ENCODE results near the gene ANGPTL2.
"Not testable (repeated sequence)": the region's sequence is repeated elsewhere in the genome, so short reads cannot be mapped to it uniquely, and the experiment has no call there.

ANGPTL2 gene, protein sequence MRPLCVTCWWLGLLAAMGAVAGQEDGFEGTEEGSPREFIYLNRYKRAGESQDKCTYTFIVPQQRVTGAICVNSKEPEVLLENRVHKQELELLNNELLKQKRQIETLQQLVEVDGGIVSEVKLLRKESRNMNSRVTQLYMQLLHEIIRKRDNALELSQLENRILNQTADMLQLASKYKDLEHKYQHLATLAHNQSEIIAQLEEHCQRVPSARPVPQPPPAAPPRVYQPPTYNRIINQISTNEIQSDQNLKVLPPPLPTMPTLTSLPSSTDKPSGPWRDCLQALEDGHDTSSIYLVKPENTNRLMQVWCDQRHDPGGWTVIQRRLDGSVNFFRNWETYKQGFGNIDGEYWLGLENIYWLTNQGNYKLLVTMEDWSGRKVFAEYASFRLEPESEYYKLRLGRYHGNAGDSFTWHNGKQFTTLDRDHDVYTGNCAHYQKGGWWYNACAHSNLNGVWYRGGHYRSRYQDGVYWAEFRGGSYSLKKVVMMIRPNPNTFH

DNA sequence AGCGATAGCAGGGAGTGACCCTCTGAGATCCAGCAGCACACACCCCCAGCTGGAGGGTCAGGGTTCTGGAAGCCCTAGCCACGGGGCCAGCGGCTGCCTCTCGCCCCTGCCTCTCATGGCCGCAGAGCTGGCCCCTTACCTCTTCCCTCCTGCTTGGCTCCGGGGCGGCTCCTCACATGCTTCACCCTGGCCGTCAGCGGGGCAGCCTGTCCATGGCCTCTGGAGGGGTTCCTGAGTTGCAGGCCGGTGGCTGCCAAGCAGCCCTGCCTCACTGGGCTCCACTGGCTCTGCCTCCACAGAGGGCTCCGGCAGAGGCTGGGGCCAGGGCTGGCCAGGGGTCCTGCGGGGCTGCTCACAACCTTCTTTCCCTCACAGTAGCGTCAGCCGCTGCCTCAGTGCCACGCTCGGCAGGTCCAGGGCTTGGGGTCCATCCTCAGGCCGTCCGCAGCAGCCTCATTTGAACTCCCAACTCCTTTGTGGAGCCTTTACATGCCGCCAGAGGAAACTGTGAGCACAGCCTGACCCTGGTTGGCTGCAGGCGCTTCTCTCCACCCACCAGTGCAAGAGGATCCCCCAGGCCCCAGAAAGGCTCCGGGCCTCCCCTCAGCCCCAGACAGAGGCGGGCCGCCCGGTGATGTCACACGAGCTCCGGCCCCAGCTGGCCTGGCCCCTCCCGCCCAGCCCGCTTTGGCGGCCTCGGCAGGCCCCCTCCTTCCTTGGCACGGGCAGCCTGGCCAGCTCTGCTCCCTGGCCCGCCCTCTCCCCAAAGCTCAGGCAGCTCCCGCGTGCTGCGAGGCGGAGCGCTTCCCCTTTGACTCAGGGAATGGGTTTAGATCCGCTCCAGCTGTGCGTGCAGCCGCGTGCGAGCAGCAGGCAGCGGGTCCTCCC, at the start of gene ANGPTL2:
Gene ANGPTL2 (minus strand): TSS at position 460 of the 888 bp plus-strand sequence. CDS start 13,904 bp downstream, outside the sequence.
- no peak for DNase-seq

DNA sequence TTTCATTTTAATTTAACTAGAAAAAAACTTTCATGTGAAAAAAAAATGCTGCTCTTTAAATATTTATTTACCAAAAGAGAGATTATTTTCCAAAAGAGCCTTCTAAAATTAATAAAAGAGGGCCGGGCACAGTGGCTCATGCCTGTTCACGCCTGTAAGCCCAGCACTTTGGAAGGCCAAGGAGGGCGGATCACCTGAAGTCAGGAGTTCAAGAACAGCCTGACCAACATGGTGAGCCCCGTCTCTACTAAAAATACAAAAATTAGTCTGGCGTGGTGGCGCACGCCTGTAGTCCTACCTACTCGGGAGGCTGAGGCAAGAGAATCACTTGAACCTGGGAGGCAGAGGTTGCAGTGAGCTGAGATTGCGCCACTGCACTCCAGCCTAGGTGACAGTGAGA, 48.9 kb upstream of the ANGPTL2 start:
- DNase-seq: not testable (repeated sequence)

DNA sequence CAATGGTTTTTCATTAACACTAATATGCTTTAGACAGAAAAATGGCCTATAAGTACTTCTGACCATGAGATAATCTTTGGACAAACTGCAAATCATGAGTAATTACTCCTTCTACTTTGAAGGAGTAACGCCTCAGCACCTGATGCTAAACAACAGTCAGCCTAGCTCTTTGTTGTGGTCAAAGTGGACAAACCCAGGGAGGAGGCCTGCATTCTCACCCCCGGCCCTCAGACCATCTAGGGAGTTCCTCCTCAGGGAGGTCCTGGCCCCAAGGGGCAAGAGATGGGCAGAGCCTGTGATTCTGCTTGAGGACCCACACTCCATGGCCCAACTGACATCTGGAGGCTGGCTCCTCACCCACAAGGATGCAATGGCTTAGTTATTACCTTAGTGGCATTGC, 48.2 kb upstream of the ANGPTL2 start:
- DNase-seq: no peak

DNA sequence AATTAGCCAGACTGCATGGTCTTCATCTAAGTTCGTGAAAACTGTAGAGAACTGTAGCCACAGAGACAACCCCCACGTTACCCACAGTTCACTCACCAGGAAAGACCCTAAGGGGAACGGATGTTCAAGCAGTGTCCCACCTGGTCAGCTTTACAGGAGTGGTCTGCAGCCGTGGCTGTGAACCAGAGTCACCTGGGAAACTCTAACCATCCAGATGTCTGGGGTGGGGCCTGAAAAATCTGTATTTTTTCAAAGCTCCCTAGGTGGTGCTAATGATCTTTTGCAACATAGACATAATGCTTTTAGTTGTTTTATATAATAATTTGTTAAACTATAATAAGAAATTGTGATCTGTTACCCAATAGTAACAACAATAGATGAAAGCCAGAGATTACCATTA, 47.7 kb upstream of the ANGPTL2 start:
- no peak for DNase-seq

DNA sequence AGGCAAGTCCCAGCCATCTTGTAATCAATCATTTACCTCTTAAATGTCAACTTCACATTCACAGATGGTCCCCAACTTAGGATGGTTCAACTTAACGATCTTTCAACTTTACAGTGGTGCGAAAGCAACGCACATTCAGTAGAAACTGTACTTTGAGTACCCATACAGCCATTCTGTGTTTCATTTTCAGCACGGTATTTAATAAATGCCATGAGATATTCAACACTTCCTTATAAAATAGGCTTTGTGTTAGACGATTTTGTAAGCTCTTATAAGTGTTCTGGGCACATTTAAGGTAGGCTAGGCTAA, 47.1 kb upstream of the ANGPTL2 start:
- DNase-seq: no peak

DNA sequence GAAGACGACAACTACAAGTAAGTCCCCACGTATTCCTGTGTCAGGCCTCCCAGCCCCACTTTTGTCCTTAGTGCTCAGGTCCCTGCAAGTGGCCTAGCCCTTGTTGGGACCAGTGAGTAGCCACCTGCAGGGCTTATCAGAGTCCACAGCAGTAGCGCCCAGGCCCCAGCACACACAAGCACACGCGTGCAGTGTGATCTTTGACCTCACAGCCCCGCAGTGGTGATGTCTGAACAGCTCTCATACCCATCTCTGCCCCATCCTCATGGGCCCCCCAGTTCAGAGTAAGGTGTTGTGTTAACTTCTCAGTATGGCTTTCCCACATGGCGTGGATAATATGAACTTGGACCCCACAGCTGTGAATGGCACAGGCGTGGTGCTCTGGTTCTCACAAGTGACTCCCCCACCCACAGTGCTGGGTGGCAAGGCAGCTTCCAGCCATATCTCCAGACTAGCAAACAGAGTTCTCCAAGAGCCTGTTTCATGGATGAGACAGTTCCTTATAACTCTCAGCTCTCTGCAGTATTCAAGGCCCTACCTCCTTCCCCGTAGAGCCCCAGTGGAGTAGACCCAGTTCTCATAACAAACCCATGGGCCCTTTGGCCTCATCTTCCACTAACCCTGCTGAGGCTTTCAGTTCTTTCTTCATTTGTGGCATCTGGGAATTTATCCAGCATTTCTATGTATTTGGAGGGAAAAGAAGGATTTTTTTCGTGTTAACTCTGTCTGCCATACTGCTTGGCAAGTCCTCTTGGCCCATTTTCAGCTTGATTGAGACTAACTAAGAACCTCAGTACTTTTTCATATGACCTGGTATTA, 46.5 kb upstream of the ANGPTL2 start:
- DNase-seq: no peak

DNA sequence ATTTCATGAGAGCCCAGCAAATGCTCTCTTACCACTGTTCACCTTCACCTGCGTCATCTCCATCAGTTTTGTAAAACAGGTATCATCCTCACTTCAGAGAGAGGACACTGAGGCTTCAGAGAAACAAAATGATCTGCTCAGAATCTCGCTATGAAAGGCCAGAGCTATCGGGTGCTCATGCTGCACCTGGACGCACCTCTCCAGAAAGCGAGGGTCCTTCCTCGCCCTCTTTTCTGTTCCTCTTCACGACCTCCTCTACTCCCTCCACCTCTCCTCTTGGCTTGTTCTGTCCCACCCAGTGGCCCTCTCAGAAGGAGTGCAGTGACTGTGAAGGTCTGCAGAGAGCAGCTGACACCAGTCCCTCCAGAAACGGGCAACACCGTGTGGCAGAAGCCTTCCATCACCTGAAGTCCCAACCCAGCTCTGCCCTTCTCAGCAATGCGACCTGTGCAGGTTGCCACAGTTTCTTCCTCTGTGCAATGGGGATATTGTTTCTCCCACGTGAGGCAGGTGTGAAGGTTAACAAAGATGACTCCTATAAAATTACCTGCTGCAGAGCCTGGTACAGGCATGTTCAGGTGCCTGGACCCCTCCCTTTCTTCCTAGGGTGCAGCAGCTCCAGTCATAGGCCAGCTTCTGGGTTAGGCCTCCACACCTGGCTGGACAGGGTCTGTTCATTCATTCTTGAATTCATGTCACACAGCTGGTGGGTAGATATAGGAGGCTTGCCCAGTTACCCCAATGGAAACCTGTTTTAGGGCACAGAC, 45.3 kb upstream of the ANGPTL2 start:
- DNase-seq: no peak

DNA sequence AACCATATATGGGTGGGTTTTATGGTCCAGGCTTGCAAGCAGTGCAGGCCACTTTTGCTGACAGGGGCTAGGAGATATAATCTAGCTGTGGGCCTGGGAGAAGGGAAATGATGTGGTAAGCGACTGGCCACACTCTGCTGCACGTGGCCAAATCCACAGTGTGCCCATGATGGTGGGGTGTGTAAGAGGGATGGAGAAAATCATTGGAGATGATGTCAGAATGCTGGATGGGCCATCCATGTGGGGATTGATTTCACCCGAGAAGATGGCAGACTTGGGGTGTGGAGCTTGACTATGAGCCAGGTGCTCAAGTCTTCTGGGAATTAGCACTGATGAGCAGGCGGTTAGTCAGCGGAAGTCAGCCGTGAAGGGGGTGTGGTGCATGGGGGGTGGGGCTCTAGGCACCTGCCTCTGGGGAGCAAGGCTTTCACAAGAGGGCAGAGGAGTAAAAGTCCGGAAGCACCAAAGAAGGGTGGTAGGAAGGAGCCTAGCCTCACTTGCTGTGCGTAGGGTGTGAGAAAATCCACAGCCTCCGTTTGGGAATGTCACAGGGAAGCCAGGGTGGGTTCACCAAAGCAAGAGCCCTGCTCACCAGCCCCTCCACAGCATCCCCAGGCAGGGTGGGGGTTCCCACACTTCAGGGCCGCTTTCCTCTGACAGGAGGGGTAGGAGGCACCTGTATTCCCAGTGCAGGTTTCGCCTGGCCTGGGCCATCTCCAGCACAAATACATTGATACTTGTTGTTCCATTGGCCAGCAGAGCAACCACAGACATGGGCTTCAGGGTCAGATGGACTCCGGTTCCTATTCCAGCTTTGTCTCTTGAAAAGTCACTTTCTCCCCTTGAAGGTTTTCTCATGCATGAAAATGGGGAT, 44.5 kb upstream of the ANGPTL2 start:
- DNase-seq: peak in 1 of 2 donors; percentile 65

DNA sequence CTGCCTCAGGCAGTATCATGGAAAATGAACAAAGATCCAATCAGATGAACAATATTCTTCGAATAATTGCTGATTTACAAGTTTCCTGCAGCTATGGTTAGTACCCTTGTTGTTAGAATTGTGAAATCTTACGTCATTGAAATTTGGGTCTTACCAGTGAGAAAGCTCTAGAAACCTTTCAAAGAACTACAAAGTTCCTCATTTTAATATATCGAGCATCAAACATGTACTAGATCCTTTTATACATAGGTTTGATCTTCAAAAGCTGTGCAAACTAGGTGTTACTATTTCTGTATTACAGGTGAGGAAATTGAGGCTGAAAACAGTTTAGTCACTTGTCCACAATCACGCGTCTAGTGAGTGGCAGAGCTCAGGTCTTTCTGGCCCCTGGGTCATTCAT, 43.7 kb upstream of the ANGPTL2 start:
- no peak for DNase-seq

DNA sequence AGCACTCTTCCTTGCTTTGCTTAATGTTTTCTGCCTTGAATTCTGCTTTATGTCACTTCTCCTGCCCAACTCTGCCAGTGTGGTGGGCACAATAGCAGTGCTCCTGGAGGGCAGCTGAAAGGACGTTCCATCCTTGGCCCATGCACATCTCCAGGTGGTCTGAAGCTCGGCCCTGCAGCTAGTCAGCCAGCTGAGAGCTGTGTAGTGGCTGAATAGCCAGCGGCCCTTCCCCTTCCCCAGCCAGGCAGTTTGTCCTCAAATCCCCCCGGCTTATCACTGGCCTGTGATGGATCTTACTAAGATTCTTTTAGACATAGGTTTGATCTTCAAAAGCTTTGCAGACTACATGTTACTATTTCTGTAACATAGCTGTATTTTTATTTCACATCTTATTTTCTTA, 42.7 kb upstream of the ANGPTL2 start:
- no peak for DNase-seq

DNA sequence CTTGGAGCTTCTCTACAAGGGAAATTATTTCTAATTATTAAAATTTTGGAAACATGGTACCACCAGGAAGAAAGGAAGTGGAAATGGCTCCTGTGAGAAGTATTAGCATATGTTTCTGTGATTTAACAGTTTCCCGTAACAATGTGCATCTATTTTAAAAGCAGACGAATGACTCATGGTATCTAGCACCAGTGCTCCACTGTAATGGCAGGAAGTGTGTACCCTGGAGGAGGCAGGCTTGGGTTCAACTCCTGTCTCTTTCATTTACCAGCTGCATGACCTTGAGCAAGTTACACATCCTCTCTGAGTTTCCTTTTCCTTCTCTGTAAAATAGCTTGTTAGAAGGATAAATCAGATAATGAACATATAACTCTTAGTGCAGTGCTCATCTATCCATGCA, 41.0 kb upstream of the ANGPTL2 start:
- DNase-seq: no peak

DNA sequence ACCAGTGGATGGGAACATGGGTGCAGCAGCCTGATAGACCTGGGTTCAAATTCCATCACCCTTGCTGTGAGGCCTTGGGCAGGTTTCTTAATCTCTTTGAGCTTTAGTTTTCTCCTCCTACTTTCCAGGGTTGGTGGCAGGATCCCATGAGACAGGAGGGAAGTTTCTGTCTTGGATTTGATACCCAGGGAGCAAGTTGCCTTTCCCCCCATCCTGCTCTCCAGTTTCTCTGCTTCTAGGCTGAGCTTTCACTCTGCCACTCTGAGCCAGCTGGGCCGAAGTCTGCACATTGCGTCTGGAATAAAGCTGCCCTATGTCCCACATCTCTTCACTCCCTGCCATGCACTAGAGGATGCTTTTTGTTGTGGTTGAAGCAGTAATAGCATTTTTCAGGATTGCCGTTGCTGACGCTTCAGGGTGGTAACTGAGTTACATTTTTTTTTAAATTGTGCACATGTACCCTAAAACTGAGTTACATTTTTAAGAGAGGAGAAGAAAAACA, 40.5 kb upstream of the ANGPTL2 start:
- no peak for DNase-seq

DNA sequence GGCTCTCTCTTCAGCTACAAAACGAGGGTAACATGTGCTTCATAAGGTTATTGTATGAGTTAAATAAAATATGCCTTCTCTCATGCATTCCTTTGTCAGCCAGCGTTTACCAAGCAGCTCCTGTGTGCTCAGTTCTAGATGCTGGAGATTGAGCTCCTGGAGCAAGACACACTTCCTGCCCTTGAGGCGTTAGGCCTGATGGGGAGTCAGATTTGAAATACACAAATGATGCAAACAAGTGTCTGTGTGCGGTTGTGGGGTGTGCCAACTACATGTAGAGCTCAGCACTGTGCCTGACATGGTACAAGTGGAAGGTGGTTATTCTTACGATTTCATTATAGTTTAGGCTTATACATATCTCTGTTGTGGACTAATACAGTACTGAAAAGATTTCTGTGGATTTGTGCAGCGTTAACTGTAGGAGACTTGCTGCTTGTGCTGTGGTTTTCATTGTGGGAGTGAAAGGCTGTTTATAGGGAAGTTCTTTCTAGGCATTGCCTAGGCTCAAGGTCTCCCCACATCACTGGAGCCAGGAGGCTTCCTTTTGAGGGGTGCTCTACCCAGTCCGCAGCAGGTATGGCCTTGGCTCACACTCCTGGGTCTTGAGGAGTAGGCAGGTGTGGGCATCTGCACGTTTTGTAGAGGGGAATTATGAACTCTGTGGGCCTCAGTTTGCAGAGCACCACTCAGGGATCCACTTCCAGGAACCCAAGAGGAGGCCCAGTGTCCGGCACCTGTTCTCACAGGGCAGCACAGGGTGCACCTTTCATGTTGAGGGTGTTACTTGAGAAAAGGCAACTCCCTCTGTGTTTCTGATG, 39.8 kb upstream of the ANGPTL2 start:
- peak in 1 of 2 donors; percentile 1 for DNase-seq

DNA sequence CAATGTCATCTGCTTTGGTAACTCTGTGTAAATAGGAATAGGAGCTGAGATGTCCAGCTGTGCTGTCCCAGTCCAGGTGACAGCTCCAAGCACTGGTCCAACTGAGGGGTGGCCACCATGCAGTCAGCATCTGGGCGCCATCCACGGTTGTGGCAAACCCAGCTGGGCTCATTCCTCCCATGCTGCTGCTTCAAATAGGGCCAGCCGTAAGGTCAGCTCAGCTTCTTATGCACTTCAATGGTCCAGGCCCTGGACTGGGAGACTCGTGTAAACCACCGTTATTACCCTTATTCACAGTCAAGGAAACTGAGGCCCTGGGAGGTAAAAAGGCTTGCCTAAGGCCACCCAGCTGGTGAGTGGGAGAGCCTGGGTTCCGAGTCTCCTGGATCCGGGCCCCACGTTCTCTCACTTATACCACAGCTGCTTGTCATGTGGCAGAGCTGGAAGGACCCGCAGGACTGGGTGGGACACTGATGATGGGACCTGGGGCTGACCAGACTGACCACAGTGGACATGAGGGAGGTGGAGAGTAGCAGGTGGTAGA, 38.7 kb upstream of the ANGPTL2 start:
- DNase-seq: no peak

DNA sequence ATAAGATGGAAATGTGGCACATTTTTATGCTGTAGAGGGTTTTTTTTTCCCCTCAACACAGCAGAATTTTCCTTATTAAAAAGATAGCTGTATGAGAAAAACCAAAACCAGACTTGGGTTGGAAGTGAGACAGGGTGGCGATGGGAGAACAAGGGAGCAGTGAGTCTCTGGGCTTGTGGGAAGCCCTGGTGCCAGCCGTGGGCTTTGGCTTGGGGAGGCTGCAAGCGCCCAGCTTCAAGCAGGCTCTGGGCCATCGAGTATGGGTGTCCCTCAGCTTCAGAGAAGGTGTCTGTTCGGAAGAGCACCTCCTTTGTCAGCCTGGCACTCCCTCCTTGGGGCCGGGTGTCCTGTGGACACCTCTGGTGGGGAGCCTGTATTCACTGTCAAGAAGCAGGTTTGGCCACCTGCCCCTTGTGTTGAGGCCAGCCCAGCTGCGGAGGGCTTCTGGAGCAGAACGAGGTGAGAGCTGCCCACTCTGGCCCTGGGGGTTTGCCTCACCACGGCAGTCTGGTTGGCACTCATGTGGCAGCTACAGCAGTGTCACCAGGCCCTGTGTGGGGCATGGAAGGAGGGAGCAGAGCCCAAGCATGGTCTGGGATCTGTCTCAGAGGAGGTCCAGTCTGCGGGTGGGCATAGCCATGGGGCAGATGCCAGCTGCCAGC, 37.6 kb upstream of the ANGPTL2 start:
- DNase-seq: no peak

DNA sequence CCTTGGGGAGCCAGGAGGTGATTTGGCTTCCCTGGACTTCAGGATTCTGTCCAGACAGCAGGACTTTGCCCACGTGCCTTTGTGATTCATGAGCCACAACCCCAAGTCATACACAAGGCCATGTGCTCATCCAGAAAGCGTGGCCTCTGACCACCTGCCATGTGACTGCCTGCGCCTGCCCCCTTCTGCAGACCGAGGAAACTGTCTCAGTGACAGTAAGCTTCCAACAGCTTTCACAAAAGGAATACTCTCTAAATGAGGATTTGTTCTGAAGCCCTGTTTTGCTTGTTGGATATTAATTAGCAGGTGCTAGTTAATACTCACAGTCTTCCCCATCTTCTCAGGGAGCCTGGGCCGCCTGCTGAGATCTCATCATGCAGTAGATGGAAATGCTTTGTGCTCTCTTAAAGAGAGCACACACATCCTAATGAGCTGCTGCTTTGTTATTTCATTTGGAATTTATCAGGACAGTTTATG, 36.9 kb upstream of the ANGPTL2 start:
- DNase-seq: no peak

DNA sequence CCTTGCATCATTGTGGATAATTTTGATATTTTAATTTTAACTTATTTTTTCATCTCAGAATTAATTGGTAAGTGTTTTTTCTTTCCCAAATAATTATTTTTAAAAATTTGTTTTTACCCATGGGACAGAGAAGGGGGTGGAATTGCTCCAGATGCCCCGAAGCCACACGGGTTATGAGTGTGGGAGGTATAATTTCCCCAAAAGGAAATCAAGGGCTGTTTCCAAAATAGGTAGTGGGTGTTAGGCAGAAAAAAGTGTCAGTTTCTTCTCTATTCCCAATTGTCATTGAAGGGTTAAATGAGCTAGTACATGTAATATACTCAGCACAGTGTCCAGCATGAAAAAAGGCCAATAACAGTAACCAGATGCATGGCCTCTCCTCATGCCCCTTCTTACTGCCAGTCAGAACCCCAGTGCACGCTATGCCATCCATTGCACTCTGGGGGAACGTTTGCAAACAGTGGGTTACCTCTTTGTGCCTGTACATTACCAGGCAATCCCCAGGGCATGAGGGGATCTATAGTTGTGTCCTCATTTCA, 36.4 kb upstream of the ANGPTL2 start:
- DNase-seq: no peak

DNA sequence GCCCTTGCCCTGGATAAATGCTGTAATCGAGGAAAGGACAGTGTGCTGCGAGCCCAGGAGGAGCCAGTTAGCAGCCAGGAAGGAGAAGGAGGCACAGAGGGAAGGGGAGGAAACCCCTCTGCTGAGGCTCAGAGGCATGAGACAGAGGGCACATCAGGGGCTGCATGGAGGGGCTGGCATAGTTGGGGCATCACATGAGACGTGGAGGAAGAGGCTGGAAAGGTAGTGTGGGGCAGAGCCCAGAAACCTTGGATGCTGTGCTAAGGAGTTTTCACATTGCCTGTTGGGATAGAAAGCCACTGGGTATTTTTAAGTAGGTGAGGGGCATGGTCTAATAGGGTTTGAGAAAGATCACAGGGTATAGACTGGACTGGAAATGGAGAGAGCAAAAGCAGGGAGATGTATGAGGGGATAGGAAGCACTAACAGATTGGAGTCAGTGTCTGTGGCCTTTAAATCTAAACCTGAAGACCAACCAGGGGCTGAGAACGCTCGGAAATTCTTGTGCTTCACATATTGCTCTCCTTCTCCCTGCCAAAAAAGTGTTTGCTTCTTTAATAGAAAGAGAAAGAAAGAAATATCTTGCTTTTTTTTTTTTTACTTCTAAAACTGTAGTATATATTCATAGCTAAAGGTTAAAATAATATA, 33.0 kb upstream of the ANGPTL2 start:
- DNase-seq: no peak
